Endodermal cell (in vitro differentiated cells): ENCODE data around the gene HTRA1. TPM values are rescaled to one million over a fixed set of nuclear protein-coding genes. Genes with fewer than 3 reads are reported as not detected.

Experiments
- DNase-seq: peaks from one replicate; pipeline ENCODE4 v3.0.0-alpha.2; 2017
- H3K27ac ChIP-seq: 2 replicates; pipeline ENCODE4 v1.5.1; 2013; ENCODE audit warnings: mild to moderate bottlenecking, low read depth, low read length, moderate library complexity
- H3K27me3 ChIP-seq: 2 replicates; pipeline ENCODE4 v1.6.1; 2013; ENCODE audit warnings: mild to moderate bottlenecking, low read length, moderate library complexity; ENCODE audit not compliant: insufficient read depth, control insufficient read depth, poor library complexity, severe bottlenecking
- H3K36me3 ChIP-seq: 2 replicates; pipeline ENCODE4 v1.7.0; 2013; ENCODE audit warnings: mild to moderate bottlenecking, low read length, moderate library complexity; ENCODE audit not compliant: control insufficient read depth, insufficient read depth
- H3K4me1 ChIP-seq: one replicate; pipeline ENCODE4 v1.7.0; 2013; ENCODE audit warnings: low read length; ENCODE audit not compliant: control insufficient read depth, insufficient read depth
- H3K4me3 ChIP-seq: 2 replicates; pipeline ENCODE4 v1.5.1; 2013; ENCODE audit warnings: mild to moderate bottlenecking, low read length, moderate library complexity
- H3K9ac ChIP-seq: 2 replicates; pipeline ENCODE4 v1.6.1; 2013; ENCODE audit warnings: mild to moderate bottlenecking, low read length, moderate library complexity; ENCODE audit not compliant: poor library complexity, severe bottlenecking; ENCODE audit errors: extremely low read depth
- H3K9me3 ChIP-seq: 2 replicates; pipeline ENCODE4 v1.6.1; 2013; ENCODE audit warnings: mild to moderate bottlenecking, low read length, moderate library complexity; ENCODE audit not compliant: control insufficient read depth
- H3K27ac Mint-ChIP-seq: 2 replicates; pipeline ENCODE4 v1.8.0; 2020; ENCODE audit warnings: mixed read lengths
- H3K27me3 Mint-ChIP-seq: 2 replicates; pipeline ENCODE4 v1.8.0; 2021; ENCODE audit warnings: mild to moderate bottlenecking, mixed read lengths; ENCODE audit not compliant: insufficient read depth
- H3K36me3 Mint-ChIP-seq: 2 replicates; pipeline ENCODE4 v1.8.0; 2020; ENCODE audit warnings: low read depth, mixed read lengths
- H3K4me1 Mint-ChIP-seq: 2 replicates; pipeline ENCODE4 v1.8.0; 2020; ENCODE audit warnings: mixed read lengths
- H3K4me3 Mint-ChIP-seq: 2 replicates; pipeline ENCODE4 v1.8.0; 2020; ENCODE audit warnings: mild to moderate bottlenecking, moderate library complexity, mixed read lengths
- H3K9me3 Mint-ChIP-seq: 2 replicates; pipeline ENCODE4 v1.8.0; 2020; ENCODE audit warnings: mild to moderate bottlenecking, mixed read lengths
- CTCF ChIP-seq: fragments of 200-600 bp; sonication (generic); conservative IDR thresholded peaks from 2 replicates; pipeline ENCODE4 v1.5.0; 2021; ENCODE audit warnings: antibody characterized with exemption, mild to moderate bottlenecking
- WGBS, 2 experiments: methylation state at CpG; one replicate each; pipeline versions ENCODE4 v1.1.5 to v1.1.7; 2013; ENCODE audit warnings: missing lambda C conversion rate in 2 of 2, mixed read lengths in 1 of 2; ENCODE audit not compliant: insufficient coverage in 1 of 2, insufficient read length in 1 of 2; 5-methylcytosine and 5-hydroxymethylcytosine counted together
- total RNA-seq, 2 donors: library from RNA; stranded (reverse); fragmentation: NEBNext Ultra II Directional in 1 of 2; extraction: Animal tissue kit (Norgen Biotek cat#: 25700) in 1 of 2; gene quantifications; 2 replicates in 1 of 2; 3 replicates in 1 of 2; pipeline ENCODE4 v1.2.1, GENCODE V29; 2021

The HTRA1 gene
- total RNA-seq, 2 donors from 2014 or later, result 1.7 to 3.1 TPM

GRCh38 chr10:122445904-122446303 is 15.4 kb upstream of the HTRA1 start:
- no peak for TF ChIP-seq CTCF
- no peak for DNase-seq
- no peaks in the 10 kb centered on the region for H3K36me3 Mint-ChIP-seq
- H3K9me3 Mint-ChIP-seq, result peaks cover 16% of the 10 kb centered on the region
- Histone ChIP-seq H3K27me3 (peaks cover 8% of the 10 kb centered on the region), H3K36me3 (no peaks in the 10 kb centered on the region), H3K9ac (no peak overlapping the region), H3K4me1 (no peaks in the 10 kb centered on the region), H3K27ac (no peak overlapping the region), H3K4me3 (no peak overlapping the region), H3K9me3 (peaks cover 13% of the 10 kb centered on the region)
- no peaks in the 10 kb centered on the region for H3K4me1 Mint-ChIP-seq
- peaks cover 7% of the 10 kb centered on the region for H3K27me3 Mint-ChIP-seq
- no peak overlapping the region for H3K27ac Mint-ChIP-seq
- H3K4me3 Mint-ChIP-seq, result no peak overlapping the region

- H3K4me1 ChIP-seq, result no peaks in the 10 kb centered on the region
- H3K4me1 Mint-ChIP-seq, result no peaks in the 10 kb centered on the region
- peaks cover 7% of the 10 kb centered on the region for H3K27me3 Mint-ChIP-seq
- peaks cover 16% of the 10 kb centered on the region for H3K9me3 Mint-ChIP-seq
- peaks cover 8% of the 10 kb centered on the region for H3K27me3 ChIP-seq
- H3K36me3 Mint-ChIP-seq, result no peaks in the 10 kb centered on the region
- H3K4me3 Mint-ChIP-seq, result no peak overlapping the region
- peaks cover 13% of the 10 kb centered on the region for H3K9me3 ChIP-seq
- no peak overlapping the region for H3K4me3 ChIP-seq
- no peak overlapping the region for H3K27ac ChIP-seq
- peak; percentile 62 for DNase-seq
- TF ChIP-seq CTCF, result no peak
- WGBS, 2 experiments, result 20 to 74% methylated on average over 1 to 2 of the region's 2 CpGs
- no peaks in the 10 kb centered on the region for H3K36me3 ChIP-seq
- no peak overlapping the region for H3K9ac ChIP-seq
- H3K27ac Mint-ChIP-seq, result no peak overlapping the region
Measured at GRCh38 chr10:122446668-122447423, 14.5 kb upstream of the HTRA1 start.

GRCh38 chr10:122448600-122448999 is 12.8 kb upstream of the HTRA1 start:
- H3K27me3 Mint-ChIP-seq, result peaks cover 7% of the 10 kb centered on the region
- Histone ChIP-seq H3K27me3 (peaks cover 8% of the 10 kb centered on the region), H3K36me3 (no peaks in the 10 kb centered on the region), H3K27ac (no peak overlapping the region), H3K4me3 (no peak overlapping the region), H3K4me1 (no peaks in the 10 kb centered on the region), H3K9me3 (peaks cover 13% of the 10 kb centered on the region), H3K9ac (no peak overlapping the region)
- DNase-seq, result no peak
- 92 to 100% methylated on average over 1 to 3 of the region's 3 CpGs for WGBS, 2 experiments
- no peaks in the 10 kb centered on the region for H3K4me1 Mint-ChIP-seq
- H3K4me3 Mint-ChIP-seq, result no peak overlapping the region
- TF ChIP-seq CTCF, result no peak
- no peak overlapping the region for H3K27ac Mint-ChIP-seq
- H3K9me3 Mint-ChIP-seq, result peaks cover 16% of the 10 kb centered on the region
- no peaks in the 10 kb centered on the region for H3K36me3 Mint-ChIP-seq
